KOPT-K1 (cell line): ENCODE results near the gene SYF2.

Source experiments
- H3K27ac ChIP-seq: fragments of 200-600 bp; sonication (generic); 2 replicates; pipeline ENCODE4 v1.5.1; 2016; ENCODE audit warnings: antibody characterized with exemption, mild to moderate bottlenecking, low read depth, low read length; ENCODE audit not compliant: poor library complexity, severe bottlenecking
- H3K36me3 ChIP-seq: fragments of 200-600 bp; sonication (generic); 2 replicates; pipeline ENCODE4 v1.5.1; 2017; ENCODE audit warnings: antibody characterized with exemption, mild to moderate bottlenecking, low read length, moderate library complexity; ENCODE audit not compliant: insufficient read depth
- H3K9me3 ChIP-seq: fragments of 200-600 bp; sonication (generic); 2 replicates; pipeline ENCODE4 v1.5.1; 2017; ENCODE audit warnings: antibody characterized with exemption, low read length, mild to moderate bottlenecking; ENCODE audit not compliant: insufficient read depth, poor library complexity, severe bottlenecking

SYF2 gene

DNA sequence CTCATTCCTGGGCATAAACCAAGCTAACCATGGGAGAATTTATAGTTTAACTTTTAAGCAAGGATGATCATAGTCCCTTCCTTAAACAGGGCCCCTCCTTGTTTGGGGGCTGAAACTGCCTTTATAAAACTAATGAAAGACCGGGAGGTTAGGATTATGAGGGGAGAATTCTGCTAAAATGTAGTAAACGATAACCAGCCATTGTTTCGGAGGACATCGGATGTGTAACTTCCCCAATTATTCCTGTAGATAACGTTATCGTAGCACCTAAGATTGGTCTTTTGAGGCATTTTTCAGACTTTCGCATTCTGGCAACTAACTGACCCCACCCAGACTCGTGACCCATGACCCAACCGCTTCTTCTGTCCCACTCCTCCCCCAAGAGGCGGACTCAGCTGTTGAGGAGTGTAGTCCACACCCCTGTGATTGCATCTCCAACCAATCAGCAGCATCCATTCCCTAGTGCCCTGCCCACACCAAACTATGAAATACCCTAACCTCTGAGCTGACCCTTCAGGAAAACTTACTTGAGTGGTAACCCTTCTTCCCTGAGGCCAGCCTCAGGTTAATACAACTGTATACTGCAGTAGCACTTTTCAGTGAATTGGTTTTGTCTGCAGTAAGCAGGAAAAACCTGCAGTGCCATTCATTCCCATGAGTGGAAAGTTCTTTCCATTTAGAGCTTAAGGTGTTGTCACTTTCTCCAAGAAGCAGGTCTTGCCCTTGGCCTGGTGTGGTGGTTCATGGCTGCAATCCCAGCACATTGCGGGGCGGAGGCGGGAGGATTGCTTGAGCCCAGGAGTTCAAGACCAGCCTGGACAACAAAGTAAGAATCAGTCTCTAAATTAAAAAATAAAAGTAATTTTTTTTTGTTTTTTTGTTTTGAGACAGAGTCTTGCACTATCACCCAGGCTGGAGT lies 823 bp upstream of the SYF2 start:
- peak overlapping the region; percentile 78 for H3K27ac ChIP-seq

DNA sequence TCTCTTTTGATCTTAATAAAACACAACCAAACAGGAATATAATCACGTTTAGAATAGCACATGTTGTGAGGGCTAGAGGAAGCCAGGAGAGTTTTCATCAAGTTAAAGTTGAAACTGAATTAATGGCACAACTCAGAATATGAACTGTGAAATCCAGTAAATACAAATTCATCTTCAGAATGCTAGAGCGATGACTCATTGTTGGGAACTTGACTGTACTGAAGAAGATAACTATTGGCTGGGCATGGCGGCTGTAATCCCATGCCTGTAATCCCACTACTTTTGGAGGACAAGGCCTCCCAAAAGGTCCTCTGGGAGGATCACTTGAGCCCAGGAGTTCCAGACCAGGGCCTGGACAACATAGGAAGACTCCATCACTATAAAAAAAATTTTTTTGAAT lies 8.8 kb downstream of the SYF2 start:
- Histone ChIP-seq H3K27ac (no peak overlapping the region), H3K36me3 (peaks cover 85% of the 10 kb centered on the region), H3K9me3 (no peaks in the 10 kb centered on the region)

More for the DNA sequence above, 823 bp upstream of the SYF2 start:
- H3K36me3 ChIP-seq = peaks cover 33% of the 10 kb centered on the region
- no peaks in the 10 kb centered on the region for H3K9me3 ChIP-seq

GRCh38 chr1:25222606-25223005 lies 9.7 kb downstream of the SYF2 start:
- Histone ChIP-seq H3K27ac (no peak overlapping the region), H3K36me3 (peaks cover 76% of the 10 kb centered on the region), H3K9me3 (no peaks in the 10 kb centered on the region)

- H3K36me3 ChIP-seq = peaks cover 60% of the 10 kb centered on the region
- H3K9me3 ChIP-seq = no peaks in the 10 kb centered on the region
- H3K27ac ChIP-seq = no peak overlapping the region
These were observed 11.6 kb downstream of the SYF2 start for GRCh38 chr1:25220666-25221065.

GRCh38 chr1:25219661-25220251 lies 12.5 kb downstream of the SYF2 start:
- H3K36me3 ChIP-seq = peaks cover 55% of the 10 kb centered on the region
- no peaks in the 10 kb centered on the region for H3K9me3 ChIP-seq
- H3K27ac ChIP-seq = no peak overlapping the region

- Histone ChIP-seq H3K9me3 (no peaks in the 10 kb centered on the region), H3K27ac (no peak overlapping the region), H3K36me3 (peaks cover 34% of the 10 kb centered on the region)
These were observed 14.6 kb downstream of the SYF2 start for GRCh38 chr1:25217598-25218232.

DNA sequence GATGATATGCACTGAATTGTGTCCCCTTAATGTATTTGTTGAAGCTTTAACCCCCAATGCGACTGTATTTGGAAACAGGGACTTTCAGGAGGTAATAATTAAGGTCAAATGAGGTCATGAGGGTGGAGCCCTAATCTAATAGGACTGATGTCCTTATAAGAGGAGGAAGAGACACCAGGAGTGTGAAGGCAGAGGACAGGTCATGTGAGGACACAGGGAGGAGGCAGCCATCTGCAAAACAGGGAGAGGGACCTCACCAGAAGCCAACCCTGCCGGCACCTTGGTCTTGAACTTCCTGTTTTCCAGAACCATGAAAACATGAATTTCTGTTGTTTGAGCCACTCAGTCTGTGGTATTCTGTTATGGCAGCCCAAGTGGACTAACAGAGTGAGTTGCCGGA lies 15.3 kb downstream of the SYF2 start:
- no peak overlapping the region for H3K27ac ChIP-seq
- no peaks in the 10 kb centered on the region for H3K9me3 ChIP-seq
- peaks cover 27% of the 10 kb centered on the region for H3K36me3 ChIP-seq

GRCh38 chr1:25216123-25216522 lies 16.2 kb downstream of the SYF2 start:
- Histone ChIP-seq H3K27ac (no peak overlapping the region), H3K9me3 (no peaks in the 10 kb centered on the region), H3K36me3 (peaks cover 18% of the 10 kb centered on the region; the same call in 1 of the 2 replicates)

DNA sequence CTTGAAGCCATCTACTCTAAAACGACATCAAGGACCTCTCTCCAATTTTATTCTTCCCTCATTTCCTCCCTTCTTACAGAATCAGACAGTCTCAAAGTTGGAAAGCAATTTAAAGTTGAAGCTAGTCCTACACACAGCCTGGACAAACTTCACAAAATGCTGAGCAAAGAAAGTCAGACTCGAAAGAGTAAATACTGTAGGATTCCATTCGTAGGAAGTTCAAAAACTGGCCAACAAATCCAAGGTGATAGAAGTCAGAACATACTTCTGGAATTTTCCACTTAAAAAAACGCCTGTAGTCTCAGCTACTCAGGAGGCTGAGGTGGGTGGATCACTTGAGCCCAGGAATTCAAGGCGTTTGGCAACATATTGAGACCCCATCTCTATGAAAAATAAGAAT lies 19.6 kb downstream of the SYF2 start:
- Histone ChIP-seq H3K36me3 (no peaks in the 10 kb centered on the region), H3K27ac (no peak overlapping the region), H3K9me3 (no peaks in the 10 kb centered on the region)

GRCh38 chr1:25210728-25211127 lies 21.6 kb downstream of the SYF2 start:
- Histone ChIP-seq H3K36me3 (no peaks in the 10 kb centered on the region), H3K27ac (no peak overlapping the region), H3K9me3 (no peaks in the 10 kb centered on the region)

DNA sequence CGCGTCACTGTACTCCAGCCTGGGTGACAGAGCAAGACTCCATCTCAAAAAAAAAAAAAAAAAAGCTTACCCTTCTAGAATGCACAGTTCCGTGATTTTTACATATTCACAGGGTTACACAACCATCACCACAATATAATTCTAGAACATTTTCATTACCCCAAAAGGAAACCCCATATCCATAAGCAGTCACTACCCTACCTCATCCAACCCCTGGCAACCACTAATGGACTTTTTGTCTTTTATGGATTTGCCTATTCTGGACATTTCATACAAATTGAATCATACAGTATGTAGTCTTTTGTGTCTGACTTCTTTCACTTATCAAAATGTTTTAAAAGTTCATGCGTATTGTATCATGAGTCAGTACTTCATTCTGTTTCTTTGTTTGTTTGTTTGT lies 22.8 kb downstream of the SYF2 start:
- no peak overlapping the region for H3K27ac ChIP-seq
- H3K36me3 ChIP-seq = no peaks in the 10 kb centered on the region
- H3K9me3 ChIP-seq = no peaks in the 10 kb centered on the region

DNA sequence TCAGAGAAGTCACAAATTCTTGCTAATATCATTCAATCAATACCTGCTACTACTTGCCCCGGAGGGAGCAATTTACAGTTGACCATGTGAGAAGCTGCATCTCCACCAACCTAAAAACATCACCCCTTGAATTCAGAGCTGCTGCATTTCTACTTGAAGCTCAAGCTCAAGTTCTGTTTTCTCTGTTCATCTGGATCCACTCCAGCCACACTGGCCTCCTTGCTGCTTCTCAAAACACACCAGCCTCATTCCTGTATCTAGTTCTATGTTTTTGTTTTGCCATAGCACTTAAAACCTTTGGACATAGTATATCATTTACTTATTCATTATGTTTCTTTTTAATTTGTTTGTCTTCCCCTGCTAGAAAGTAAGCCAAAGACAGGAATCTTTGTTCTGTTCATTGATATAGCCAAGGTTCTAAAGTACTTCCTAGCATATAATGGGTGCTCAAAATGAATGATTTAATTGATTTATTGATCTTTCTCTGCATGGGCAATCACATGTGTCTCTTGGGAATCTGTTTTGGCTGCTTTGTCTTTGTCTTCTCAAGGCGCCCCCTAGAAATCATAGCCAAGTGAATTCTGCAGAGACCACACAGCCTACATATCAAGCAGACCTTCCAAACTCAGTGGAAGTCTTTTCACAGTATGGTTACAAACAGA lies 23.6 kb downstream of the SYF2 start:
- no peak overlapping the region for H3K27ac ChIP-seq
- no peaks in the 10 kb centered on the region for H3K9me3 ChIP-seq
- no peaks in the 10 kb centered on the region for H3K36me3 ChIP-seq

GRCh38 chr1:25208092-25208491 lies 24.2 kb downstream of the SYF2 start:
- Histone ChIP-seq H3K9me3 (no peaks in the 10 kb centered on the region), H3K36me3 (no peaks in the 10 kb centered on the region), H3K27ac (no peak overlapping the region)

DNA sequence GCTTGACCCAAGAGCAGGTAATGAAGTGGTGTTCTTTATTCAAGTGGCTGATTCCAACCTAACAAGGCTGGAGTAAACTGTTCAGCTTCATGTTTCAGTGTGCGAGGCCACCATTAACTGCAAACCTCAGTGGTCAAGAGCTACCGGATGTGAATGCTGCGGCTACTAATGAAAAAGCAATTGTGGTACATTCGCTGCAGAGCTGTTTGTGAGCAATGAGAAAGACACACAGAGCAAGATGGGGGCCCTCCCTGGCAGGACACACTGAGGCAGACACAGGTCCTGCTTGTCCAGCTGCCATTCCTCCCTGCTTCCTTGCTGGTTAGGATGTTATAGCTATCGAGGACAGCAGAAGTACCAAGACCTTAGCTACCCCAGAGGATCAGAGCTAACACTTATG lies 26.1 kb downstream of the SYF2 start:
- no peak overlapping the region for H3K27ac ChIP-seq
- no peaks in the 10 kb centered on the region for H3K9me3 ChIP-seq
- no peaks in the 10 kb centered on the region for H3K36me3 ChIP-seq

GRCh38 chr1:25205786-25206185 lies 26.5 kb downstream of the SYF2 start:
- H3K36me3 ChIP-seq = no peaks in the 10 kb centered on the region
- no peaks in the 10 kb centered on the region for H3K9me3 ChIP-seq
- H3K27ac ChIP-seq = no peak overlapping the region
